Cerebellar nuclear complex (tissue), 1 donor: ENCODE data around the gene NANS.
A peak's percentile ranks its signal among the peaks of the same experiment; 100 is the strongest.
"Not testable (repeated sequence)": the region's sequence is repeated elsewhere in the genome, so short reads cannot be mapped to it uniquely, and the experiment has no call there.

Source experiments
- DNase-seq, 2 experiments: peaks; one replicate each; lab custom pipeline; 2025; lab: John Stamatoyannopoulos, UW

Gene NANS, protein sequence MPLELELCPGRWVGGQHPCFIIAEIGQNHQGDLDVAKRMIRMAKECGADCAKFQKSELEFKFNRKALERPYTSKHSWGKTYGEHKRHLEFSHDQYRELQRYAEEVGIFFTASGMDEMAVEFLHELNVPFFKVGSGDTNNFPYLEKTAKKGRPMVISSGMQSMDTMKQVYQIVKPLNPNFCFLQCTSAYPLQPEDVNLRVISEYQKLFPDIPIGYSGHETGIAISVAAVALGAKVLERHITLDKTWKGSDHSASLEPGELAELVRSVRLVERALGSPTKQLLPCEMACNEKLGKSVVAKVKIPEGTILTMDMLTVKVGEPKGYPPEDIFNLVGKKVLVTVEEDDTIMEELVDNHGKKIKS

DNA sequence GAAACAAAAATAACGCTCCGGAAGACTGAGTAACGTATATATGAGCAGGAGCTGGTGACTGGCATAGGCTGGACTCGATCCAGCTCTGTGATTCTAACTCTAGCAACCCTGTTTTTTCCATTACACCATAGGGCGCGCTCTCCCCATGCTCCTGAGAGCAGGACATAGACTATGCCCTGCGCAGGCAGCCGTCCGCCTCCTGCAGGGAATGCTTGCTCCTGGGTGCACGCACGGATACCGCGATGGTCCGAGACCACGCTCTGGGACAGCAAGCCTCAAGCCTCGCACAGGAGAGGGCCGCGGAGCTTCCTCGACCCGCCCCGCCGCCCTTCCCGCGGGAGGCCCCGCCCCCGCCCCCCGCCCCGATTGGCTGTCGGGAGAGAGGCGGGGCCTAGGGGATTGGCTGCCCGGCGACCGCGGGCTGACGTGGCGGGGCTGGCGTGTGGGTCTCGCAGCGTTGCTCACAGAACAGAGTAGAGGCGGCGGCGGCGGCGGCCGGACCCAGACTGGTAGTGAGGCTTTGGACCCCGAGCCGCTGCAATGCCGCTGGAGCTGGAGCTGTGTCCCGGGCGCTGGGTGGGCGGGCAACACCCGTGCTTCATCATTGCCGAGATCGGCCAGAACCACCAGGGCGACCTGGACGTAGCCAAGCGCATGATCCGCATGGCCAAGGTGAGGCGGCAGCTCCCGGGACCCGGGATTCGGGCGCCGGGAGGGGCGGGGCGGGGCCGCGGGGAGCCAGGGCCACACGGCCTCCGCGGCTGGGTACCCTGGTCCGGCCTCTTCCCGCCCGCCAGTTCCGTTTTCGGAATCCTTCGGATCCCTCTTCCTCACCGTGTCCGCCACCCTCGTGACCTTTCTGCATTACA, at the start of gene NANS:
Gene NANS, plus strand, starts transcription at position 464 of the 869 bp plus-strand sequence. Its CDS starts 77 bp downstream, at position 541.
- peak; percentile 18 to 68 for DNase-seq

DNA sequence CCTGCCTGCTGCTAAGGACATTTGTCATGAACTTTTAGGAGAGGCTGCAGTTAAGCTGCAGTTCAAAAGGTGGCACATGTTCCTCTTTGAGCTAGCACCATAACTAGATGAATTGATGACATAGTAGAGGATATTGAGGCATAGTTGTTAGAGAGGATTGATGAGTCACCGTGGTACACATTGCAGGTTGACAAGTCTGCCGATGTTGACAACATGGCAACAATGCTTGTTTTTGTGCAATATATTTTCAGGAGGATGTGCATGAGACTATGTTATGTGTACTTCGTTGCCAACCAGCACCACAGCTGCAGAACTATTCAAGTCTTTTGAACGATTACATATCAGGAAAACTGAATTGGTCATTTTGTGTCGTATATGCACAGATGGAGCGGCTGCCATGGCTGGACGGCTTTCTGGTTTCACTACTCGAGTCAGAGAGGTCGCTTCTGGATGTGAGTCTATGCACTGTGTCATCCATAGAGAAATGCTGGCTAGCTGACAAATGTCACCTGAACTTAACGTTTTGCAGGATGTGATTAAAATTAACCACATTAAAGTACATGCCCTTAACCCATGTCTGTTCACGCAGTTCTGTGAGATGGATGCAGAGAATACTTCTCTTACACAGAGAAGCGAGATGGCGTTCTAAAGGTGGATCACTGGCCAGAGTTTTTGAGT, 49.1 kb upstream of the NANS start:
- no peak for DNase-seq

DNA sequence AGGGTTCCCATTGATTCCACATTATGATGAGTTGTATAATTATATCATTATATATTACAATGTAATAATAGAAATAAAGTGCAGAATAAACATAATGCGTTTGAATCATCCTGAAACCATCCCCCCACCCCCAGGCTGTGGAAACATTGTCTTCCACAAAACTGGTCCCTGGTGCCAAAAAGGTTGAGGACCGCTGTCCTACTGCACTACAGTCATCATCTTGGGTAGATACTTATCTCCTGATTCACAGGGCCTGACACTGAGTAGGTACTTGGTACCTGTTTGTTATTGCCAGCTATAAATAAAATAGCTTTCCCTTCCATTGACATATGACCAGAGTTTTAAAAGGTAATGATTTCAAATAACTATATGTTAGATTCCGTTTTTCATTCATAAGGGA, 47.8 kb upstream of the NANS start:
- DNase-seq = no peak

DNA sequence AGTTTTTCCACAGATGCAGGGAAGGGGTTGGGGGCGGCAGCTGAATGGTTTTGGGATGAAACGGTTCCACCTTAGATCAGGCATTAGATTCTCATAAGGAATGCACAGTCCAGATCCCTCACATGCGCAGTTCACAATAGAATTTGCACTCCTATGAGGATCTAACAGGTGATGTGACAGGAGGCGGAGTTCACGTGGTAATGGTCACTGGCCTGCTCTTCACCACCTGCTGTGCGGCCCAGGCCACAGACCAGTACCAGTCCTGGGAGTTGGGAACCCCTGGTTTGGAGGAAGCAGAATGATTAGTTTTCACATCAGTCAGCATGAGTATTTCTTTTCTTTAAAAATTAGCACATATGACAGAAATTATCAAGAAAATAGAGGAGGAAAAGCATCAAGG, 47.1 kb upstream of the NANS start:
- DNase-seq = no peak

DNA sequence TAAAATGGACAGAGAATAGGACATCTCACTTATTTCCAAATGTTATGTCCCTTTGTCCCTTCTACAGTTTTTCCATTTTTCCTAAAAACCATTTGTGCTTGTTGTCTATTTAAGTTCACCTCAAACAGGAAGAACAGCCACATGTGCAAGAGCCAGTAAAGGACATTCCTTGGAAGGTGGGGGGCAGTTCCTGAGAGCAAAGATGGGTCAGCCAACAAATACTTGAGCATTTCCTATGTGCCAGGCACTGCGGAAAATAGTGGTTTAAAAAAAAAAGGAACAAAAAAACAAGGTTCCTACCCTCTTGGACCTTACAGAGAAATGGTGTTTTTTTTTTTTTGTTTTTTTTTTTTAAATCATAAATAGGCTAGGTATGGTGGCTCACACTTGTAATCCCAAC, 46.6 kb upstream of the NANS start:
- DNase-seq = no peak

DNA sequence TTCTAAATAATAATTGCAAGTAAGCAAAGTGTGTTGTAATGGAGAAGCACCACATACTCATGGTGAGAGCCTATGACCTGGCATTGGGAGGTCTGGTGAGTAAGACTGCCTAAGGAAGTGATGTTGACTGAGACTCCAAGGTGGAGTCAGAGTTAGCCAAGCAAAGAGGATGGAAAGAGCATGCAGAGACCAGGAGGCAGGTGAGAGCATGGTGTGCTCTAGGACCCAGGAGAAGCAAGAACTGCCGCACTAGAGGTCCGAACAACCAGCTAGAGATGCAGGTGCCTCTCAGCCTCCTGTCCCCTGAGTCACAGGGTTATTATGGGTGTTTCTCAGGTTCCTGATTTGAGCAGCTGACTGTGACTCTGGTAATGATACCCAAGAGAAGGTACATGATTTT, 46.1 kb upstream of the NANS start:
- no peak for DNase-seq

DNA sequence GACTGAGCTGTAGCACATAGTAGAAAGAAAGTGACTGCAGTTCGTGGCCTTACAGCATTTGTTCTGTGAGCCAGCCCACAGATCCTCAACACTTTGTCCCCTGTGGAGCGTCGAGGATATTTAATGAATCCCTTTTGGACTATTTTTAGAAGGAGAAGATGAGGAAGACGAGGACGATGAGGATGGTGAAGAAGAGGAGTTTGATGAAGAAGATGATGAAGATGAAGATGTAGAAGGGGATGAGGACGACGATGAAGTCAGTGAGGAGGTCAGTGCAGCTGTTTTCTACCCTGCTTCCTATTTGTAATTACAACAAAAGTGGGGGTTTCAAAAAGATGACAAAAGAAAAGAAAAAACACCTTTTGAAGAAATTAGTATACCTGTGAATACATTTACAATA, 45.4 kb upstream of the NANS start:
- no peak for DNase-seq

DNA sequence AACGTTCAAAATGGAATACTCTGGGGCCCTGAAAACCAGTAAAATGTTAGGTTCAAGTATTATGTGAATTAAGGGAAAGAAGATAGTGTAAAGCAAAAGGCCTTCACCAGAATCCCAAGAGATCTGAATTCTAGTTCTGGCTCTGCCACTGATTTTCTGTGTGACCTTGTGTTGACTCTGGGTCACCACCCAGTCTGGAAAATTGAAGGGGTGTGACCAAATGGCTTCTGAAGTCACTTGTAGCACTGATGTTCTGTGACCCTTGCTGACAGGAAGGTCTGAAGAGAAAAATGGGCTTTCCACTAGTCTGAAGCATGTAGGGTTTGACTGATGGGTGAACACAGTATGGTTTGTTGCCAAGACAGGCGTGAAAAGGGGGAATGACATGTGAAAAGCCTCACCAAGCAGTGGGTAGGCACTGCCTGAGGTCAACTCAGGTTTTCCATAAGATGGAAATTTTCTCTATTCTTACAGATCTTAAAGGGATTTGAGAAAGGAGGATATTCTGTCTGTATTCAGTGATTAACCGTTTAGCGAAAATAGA, 40.3 kb upstream of the NANS start:
- DNase-seq = no peak

DNA sequence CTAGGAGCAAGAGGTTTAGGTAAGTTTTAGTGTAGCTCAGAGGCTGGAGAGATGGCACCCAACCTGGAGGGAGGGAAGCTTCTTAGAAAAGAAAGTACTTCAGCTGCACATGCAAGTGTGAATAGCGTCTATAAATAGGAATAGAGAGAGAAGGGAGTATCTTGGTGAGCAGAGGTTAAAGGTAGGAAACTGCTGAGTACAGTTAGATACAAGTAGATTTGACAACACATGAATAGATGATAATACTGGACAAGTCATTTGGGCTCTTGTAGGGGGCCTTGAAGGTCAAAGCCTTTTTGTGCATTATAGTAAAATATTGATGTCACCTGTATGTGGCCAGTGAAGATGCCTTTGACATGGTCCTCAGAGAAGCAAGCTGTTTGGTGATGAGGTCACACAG, 39.2 kb upstream of the NANS start:
- no peak for DNase-seq

DNA sequence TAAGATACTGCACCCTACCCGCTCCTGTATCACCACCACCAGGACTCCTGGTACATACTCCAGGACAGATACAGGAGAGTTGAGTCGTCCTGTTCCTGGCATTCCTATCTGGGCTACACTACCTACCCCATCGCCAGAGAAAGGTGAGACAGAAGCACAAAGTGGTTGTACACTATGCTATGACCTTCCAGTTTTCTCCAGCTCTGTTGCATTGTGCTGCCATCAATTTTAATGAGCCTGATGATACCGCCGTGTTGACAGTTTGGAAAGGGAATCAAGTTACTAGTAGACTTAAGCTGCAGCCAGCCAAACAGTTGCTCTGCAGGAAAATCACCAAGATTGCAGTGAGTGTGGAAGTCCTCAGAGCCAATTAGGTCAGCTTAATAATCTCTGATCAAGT, 38.2 kb upstream of the NANS start:
- DNase-seq = no peak

DNA sequence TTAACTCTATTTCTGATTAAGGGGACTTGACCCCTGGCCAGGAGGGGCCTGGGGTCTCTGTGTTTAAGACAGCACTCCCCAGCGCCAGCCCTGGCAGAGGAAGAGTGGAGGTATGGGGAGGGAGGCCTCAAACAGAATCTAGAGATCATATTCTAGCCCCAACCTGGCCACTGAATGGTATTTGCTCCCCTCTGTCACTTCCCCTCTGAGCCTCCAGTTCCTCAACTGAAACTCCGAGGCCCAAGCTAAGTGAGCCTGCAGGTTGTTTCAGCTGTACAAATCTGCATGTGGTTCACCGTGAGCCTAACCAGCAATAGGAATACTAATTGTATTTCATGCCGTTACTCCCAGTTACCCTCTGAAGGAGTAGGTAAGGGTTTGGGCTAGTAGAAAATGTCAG, 37.4 kb upstream of the NANS start:
- DNase-seq = no peak

DNA sequence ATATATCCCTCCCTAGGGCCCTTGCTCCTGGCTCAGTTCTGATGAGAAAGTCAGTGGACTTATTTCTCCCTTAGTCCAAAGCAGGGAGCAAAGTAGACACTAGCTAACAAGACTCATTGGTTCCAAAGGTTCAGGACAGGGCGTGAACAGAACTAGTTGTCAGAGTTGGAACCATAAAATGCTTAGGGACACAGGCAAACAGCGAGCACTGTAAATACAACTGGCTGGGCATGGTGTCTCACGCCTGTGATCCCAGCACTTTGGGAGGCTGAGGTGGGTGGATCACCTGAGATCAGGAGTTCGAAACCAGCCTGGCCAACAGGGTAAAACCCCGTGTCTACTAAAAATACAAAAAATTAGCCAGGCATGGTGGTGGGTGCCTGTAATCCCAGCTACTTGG, 36.7 kb upstream of the NANS start:
- DNase-seq = not testable (repeated sequence)

DNA sequence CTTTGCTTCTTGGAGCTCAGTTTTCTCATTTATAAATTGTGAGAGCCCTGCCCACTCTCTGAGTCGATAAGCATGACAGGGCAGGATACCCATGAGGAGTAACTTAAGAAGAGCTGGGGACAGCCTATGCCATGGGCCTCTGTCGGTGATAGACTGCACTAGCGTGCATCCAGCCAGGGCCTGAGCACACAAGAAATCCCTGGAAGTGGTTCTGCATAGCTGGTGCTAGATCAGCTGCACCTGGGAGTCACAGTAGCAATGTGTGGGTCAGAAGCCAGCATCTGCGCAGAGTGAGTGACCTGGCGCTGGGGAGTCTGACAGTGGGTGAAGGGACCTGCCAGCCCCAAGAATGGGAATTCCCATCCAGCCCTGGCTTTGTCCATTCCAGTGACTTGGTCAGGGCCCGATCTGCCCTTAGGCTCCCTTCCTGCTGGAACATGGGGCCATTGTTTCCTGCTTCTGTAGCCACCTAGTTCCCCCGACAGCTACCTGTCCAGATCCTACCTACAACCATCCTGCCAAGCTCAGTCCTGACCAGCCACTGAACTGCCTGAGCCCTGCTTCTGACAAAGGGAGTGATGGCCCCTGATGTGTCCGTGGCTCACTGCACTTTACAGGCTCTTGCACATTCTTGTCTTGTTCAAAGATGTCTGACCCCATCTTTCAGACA, 35.9 kb upstream of the NANS start:
- no peak for DNase-seq

DNA sequence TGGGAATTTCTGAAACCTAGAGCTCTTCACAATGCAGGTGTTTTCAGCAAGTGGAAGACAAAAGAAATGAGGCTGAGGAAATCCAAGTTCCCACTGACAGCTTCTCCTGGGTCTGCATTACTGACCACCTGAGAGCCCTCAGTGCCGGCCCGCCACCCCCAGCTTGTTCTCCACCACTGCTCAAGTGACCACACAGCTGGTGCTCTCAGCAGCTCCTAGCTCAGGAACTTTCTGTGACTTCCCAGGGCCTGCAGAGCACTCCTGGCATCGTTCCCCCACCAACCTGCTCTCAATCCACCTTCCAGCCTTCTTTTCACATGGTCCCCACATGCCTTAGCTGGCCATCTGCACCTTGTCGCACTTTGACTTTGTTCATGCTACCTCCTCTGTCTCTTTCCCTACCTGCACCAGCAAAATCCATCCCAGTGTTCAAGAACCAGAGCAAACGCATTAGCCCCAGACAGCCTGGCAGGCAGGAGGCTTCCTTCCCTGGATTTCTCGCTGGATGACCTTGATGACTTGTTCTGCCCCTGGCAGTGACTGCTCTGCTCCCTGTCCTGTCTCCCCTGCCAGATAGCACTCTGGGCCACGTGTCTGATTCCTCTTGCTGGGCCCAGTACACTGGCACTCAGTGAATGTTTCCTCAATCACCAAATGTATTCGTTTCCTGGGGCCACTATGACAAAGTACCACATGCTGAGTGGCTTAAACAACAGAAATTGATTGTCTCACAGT, 35.1 kb upstream of the NANS start:
- DNase-seq = no peak

DNA sequence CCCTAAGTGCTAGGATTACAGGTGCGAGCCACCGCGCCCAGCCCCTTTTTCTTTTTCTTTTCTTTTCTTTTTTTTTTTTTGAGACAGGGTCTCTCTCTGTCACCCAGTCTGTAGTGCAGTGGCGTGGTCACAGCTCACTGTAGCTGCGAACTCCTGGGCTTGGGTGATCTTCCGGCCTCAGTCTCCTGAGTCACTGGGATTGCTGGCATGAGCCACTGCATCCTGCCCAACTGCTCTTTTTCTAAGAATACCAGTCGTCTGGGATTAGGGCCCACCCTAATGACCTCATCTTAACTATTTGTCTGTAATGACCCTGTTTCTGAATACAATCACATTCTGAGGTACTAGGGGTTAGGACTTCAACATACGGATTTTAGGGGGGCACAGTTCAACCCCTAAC, 34.1 kb upstream of the NANS start:
- DNase-seq = no peak

DNA sequence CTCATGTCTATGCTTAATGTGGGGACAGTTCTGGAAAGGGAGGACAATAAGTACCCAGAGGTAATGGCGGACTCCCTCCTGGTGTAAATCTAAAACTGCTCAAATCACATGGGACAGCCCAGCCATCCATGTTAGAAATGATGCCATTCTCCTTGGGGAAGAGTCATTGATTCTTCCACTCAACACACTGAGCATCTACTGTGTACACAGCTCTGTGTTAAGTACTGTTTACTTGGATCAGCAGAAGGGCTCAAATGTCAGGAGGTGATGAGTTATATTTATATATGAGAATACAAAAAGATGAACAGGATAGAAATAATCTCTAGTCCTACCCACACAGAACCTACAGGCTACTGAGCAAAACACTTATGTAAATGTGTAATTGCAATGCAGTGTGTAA, 31.8 kb upstream of the NANS start:
- DNase-seq = no peak

DNA sequence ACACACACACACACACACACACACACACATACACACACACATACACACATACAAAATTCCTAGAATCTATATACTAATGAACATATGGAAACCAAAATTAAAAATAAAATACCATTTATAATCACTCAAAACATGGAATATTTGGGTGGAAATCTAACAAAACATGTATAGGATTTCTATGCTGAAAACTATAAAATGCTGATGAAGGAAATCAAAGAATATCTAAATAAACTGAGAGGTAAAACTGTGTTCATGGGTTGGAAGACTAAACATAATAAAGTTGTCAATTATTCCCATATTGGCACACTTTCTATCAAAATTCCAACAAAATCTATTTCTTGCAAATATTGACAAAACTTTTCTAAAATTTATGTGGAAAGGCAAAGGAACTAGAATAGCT, 25.4 kb upstream of the NANS start:
- no peak for DNase-seq

DNA sequence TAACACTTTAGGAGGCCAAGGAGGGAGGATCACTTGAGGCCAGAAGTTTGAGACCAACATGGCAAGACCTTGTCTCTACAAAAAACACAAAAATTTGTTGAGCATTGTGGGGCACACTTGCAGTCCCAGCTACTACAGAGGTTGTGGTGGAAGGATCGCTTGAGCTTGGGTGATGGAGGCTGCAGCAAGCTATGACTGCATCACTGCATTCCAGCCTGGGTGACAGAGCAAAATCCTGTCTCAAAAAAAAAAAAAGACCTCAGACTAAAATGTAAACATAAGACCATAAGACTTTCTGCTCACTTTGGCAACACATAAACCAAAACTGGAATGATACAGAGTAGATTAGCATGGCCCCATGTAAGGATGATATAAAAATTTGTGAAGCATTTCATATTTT, 24.6 kb upstream of the NANS start:
- DNase-seq = no peak

DNA sequence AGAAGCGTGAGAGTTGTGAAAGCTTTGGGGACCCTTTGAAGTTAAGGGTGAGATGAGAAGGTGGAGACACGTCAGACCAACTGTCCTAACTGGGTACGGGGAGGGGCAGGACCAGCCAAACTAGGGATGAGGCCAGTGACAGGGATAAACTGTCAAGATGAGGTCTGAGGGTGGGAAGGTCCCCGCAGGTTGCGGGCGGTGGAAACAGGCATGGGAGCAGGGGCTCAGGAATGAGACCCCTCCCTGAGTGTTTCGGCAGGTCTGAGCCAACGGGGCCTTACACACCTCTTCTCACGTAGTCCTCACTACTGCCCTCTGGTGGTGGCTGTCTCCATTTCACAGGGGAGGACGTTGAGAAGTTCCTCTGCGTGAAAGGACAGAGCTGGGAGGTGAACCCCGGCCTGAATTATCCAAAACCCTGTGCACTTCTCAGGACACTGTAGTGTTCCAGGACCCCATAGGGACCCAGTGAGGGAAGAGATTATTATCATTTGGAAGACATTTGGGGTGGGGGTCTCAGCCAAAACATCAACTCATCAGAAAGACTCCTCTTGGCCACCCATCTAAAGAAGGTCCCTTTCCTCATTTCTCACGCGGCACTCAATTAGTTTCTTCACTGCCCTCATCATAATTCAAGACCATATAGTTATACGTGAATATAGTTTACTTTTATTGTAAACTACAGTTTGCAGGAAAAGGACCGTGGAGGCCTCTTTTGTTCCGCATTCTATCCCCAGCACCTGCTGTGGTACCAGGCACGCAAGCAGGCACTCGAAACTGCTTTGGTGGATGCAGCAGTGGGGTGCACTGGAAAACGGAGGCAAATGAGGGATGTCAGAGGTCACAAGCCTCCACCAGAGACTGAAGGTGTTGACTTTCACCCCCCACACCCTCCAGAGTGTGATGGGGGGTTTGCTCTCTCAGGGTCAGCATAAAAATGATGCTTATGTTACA, 21.7 kb upstream of the NANS start:
- DNase-seq = peak in 1 of 2 experiments; percentile 38

DNA sequence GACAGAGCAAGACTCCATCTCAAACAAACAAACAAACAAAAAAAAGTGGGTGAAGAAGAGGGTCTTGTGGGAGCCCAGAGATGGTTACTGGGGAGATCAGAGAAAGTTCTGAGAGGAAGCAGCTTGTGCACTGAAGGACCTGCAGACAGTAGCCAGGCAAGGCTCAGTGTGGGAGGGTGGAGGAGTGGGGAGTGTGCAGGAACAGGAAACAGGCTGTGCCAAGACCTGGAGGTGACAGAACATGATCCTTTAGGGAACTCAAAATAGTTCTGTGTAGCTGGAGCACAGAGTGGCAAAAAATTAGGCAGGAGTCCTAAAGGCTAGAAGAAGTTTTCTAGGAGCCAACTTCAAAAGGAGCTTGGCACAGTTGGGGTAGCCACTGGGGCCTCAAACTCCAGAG, 19.2 kb upstream of the NANS start:
- DNase-seq = no peak
